GM23338 (cell line): Measurements from ENCODE around the gene BRAP.

Experiments used
- CREB1 ChIP-seq: fragments of 250-450 bp; sonication (Bioruptor Pico); IDR thresholded peaks from 2 replicates; pipeline ENCODE4 v1.5.0; 2020; ENCODE audit warnings: low read depth, mild to moderate bottlenecking, moderate library complexity
- CTCF ChIP-seq, 2 experiments: fragments of 200-600 bp in 1 of 2; sonication (generic) in 1 of 2; conservative IDR thresholded peaks; 2 replicates each; pipeline versions ENCODE4 v1.5.1 to v1.6.1; 2016 to 2017; ENCODE audit warnings: antibody characterized with exemption in 2 of 2, low read depth in 2 of 2, mild to moderate bottlenecking in 2 of 2, moderate library complexity in 1 of 2
- EZH2 ChIP-seq: fragments of 200-600 bp; sonication (generic); IDR thresholded peaks from one replicate; pipeline ENCODE4 v1.8.0; 2017; ENCODE audit warnings: antibody characterized with exemption, mild to moderate bottlenecking, low read depth; ENCODE audit not compliant: unreplicated experiment
- EZH2phosphoT487 ChIP-seq: fragments of 200-600 bp; sonication (generic); IDR thresholded peaks from one replicate; pipeline ENCODE4 v1.8.1; 2018; ENCODE audit warnings: antibody characterized with exemption; ENCODE audit not compliant: unreplicated experiment
- JUNB ChIP-seq: IDR thresholded peaks from one replicate; pipeline ENCODE4 v1.6.1; 2016; ENCODE audit warnings: antibody characterized with exemption; ENCODE audit not compliant: unreplicated experiment
- POLR2AphosphoS5 ChIP-seq: IDR thresholded peaks from 2 replicates; pipeline ENCODE4 v1.6.1; 2016; ENCODE audit warnings: antibody characterized with exemption, low read depth
- ZNF114 ChIP-seq: fragments of 250-450 bp; sonication (Bioruptor Pico); IDR thresholded peaks from 2 replicates; pipeline ENCODE4 v1.5.0; 2020; ENCODE audit warnings: mild to moderate bottlenecking, moderate library complexity
- ZNF331 ChIP-seq: fragments of 250-450 bp; sonication (Bioruptor Pico); IDR thresholded peaks from 2 replicates; pipeline ENCODE4 v1.5.0; 2020; ENCODE audit warnings: low read depth, mild to moderate bottlenecking, moderate library complexity
- TF ChIP-seq, protein P1 (sequence below): IDR thresholded peaks from one replicate; pipeline ENCODE4 v1.6.1; 2018; ENCODE audit warnings: antibody characterized with exemption; ENCODE audit not compliant: unreplicated experiment
- TF ChIP-seq, protein P2 (sequence below): fragments of 250-450 bp; sonication (Bioruptor Pico); IDR thresholded peaks from 2 replicates; pipeline ENCODE4 v1.5.0; 2020; ENCODE audit warnings: mild to moderate bottlenecking, moderate library complexity

DNA sequence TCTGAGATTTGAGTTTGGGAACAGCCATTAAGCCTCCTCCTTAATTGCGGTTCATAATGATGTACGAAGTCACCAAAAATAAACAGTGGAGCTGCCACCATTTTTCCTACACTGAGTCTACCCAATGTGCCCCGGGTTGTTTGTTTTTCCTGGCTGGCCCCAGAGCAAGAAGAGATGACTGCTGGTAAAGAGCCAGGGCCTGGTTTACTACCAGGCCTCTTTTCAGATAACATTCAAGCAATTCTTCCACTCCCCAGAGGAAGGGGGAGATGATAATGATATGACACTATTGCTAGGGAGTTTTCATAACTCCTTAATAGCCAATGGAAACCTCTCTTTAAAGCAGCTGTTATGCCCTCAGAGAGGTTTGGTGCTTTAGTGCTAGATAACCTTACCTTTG, 42.3 kb downstream of the BRAP start:
- TF ChIP-seq CTCF (conservative IDR thresholded peaks at IDR 0.05; ENCODE audit: low read depth in 2 of 2), result no peak
- no peak for TF ChIP-seq EZH2
- no peak for TF ChIP-seq POLR2AphosphoS5
- TF ChIP-seq, protein P1, sequence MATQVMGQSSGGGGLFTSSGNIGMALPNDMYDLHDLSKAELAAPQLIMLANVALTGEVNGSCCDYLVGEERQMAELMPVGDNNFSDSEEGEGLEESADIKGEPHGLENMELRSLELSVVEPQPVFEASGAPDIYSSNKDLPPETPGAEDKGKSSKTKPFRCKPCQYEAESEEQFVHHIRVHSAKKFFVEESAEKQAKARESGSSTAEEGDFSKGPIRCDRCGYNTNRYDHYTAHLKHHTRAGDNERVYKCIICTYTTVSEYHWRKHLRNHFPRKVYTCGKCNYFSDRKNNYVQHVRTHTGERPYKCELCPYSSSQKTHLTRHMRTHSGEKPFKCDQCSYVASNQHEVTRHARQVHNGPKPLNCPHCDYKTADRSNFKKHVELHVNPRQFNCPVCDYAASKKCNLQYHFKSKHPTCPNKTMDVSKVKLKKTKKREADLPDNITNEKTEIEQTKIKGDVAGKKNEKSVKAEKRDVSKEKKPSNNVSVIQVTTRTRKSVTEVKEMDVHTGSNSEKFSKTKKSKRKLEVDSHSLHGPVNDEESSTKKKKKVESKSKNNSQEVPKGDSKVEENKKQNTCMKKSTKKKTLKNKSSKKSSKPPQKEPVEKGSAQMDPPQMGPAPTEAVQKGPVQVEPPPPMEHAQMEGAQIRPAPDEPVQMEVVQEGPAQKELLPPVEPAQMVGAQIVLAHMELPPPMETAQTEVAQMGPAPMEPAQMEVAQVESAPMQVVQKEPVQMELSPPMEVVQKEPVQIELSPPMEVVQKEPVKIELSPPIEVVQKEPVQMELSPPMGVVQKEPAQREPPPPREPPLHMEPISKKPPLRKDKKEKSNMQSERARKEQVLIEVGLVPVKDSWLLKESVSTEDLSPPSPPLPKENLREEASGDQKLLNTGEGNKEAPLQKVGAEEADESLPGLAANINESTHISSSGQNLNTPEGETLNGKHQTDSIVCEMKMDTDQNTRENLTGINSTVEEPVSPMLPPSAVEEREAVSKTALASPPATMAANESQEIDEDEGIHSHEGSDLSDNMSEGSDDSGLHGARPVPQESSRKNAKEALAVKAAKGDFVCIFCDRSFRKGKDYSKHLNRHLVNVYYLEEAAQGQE, result no peak
- TF ChIP-seq JUNB, result no peak
- TF ChIP-seq CREB1 (CRISPR knock-in tag), result no peak
- TF ChIP-seq ZNF114, result no peak
- TF ChIP-seq EZH2phosphoT487, result no peak
- TF ChIP-seq ZNF331 (CRISPR knock-in tag), result no peak
- TF ChIP-seq, protein P2, sequence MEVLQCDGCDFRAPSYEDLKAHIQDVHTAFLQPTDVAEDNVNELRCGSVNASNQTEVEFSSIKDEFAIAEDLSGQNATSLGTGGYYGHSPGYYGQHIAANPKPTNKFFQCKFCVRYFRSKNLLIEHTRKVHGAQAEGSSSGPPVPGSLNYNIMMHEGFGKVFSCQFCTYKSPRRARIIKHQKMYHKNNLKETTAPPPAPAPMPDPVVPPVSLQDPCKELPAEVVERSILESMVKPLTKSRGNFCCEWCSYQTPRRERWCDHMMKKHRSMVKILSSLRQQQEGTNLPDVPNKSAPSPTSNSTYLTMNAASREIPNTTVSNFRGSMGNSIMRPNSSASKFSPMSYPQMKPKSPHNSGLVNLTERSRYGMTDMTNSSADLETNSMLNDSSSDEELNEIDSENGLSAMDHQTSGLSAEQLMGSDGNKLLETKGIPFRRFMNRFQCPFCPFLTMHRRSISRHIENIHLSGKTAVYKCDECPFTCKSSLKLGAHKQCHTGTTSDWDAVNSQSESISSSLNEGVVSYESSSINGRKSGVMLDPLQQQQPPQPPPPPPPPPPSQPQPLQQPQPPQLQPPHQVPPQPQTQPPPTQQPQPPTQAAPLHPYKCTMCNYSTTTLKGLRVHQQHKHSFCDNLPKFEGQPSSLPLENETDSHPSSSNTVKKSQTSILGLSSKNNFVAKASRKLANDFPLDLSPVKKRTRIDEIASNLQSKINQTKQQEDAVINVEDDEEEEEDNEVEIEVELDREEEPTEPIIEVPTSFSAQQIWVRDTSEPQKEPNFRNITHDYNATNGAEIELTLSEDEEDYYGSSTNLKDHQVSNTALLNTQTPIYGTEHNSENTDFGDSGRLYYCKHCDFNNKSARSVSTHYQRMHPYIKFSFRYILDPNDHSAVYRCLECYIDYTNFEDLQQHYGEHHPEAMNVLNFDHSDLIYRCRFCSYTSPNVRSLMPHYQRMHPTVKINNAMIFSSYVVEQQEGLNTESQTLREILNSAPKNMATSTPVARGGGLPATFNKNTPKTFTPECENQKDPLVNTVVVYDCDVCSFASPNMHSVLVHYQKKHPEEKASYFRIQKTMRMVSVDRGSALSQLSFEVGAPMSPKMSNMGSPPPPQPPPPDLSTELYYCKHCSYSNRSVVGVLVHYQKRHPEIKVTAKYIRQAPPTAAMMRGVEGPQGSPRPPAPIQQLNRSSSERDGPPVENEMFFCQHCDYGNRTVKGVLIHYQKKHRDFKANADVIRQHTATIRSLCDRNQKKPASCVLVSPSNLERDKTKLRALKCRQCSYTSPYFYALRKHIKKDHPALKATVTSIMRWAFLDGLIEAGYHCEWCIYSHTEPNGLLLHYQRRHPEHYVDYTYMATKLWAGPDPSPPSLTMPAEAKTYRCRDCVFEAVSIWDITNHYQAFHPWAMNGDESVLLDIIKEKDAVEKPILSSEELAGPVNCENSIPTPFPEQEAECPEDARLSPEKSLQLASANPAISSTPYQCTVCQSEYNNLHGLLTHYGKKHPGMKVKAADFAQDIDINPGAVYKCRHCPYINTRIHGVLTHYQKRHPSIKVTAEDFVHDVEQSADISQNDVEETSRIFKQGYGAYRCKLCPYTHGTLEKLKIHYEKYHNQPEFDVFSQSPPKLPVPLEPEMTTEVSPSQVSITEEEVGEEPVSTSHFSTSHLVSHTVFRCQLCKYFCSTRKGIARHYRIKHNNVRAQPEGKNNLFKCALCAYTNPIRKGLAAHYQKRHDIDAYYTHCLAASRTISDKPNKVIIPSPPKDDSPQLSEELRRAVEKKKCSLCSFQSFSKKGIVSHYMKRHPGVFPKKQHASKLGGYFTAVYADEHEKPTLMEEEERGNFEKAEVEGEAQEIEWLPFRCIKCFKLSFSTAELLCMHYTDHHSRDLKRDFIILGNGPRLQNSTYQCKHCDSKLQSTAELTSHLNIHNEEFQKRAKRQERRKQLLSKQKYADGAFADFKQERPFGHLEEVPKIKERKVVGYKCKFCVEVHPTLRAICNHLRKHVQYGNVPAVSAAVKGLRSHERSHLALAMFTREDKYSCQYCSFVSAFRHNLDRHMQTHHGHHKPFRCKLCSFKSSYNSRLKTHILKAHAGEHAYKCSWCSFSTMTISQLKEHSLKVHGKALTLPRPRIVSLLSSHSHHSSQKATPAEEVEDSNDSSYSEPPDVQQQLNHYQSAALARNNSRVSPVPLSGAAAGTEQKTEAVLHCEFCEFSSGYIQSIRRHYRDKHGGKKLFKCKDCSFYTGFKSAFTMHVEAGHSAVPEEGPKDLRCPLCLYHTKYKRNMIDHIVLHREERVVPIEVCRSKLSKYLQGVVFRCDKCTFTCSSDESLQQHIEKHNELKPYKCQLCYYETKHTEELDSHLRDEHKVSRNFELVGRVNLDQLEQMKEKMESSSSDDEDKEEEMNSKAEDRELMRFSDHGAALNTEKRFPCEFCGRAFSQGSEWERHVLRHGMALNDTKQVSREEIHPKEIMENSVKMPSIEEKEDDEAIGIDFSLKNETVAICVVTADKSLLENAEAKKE (CRISPR knock-in tag), result no peak
